LNCaP clone FGC (cell line): ENCODE results near the gene LRRC1.
"Not testable (repeated sequence)": the region's sequence is repeated elsewhere in the genome, so short reads cannot be mapped to it uniquely, and the experiment has no call there.

Experiments
- DNase-seq: peaks from one replicate; pipeline ENCODE4 v3.0.0-alpha.2; 2011; ENCODE audit warnings: low read depth
- H3K4me3 ChIP-seq: 2 replicates; pipeline ENCODE4 v1.5.1; 2011; ENCODE audit warnings: mild to moderate bottlenecking, low read depth, low read length, control low read depth
- TF ChIP-seq, protein P1 (sequence below): IDR thresholded peaks from 2 replicates; pipeline ENCODE4 v1.5.1; 2012; ENCODE audit warnings: mild to moderate bottlenecking; ENCODE audit not compliant: control insufficient read depth, insufficient read depth; ENCODE audit errors: extremely low read depth

The LRRC1 gene

DNA sequence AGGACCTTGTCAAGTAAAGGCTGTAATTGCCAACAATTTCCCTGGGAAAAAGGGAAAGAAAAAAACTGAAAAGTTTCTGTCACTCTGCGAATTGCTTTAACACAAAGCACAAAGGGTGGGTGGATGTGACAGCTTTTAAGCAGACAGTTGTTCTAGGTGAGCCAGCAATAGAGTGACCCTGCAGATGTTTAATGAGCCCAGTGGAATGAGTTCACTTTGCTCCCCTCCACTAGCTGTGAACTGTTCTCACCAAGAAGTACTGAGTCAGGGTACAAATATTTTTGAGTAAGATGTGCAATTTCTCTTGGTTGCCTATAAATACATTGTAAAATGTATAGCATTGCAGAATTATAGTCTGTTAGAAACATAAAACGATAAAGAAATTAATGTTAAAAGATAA is 26.2 kb upstream of the LRRC1 start:
- TF ChIP-seq, protein P1, sequence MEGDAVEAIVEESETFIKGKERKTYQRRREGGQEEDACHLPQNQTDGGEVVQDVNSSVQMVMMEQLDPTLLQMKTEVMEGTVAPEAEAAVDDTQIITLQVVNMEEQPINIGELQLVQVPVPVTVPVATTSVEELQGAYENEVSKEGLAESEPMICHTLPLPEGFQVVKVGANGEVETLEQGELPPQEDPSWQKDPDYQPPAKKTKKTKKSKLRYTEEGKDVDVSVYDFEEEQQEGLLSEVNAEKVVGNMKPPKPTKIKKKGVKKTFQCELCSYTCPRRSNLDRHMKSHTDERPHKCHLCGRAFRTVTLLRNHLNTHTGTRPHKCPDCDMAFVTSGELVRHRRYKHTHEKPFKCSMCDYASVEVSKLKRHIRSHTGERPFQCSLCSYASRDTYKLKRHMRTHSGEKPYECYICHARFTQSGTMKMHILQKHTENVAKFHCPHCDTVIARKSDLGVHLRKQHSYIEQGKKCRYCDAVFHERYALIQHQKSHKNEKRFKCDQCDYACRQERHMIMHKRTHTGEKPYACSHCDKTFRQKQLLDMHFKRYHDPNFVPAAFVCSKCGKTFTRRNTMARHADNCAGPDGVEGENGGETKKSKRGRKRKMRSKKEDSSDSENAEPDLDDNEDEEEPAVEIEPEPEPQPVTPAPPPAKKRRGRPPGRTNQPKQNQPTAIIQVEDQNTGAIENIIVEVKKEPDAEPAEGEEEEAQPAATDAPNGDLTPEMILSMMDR = no peak
- no peak for DNase-seq
- H3K4me3 ChIP-seq = no peak overlapping the region

DNA sequence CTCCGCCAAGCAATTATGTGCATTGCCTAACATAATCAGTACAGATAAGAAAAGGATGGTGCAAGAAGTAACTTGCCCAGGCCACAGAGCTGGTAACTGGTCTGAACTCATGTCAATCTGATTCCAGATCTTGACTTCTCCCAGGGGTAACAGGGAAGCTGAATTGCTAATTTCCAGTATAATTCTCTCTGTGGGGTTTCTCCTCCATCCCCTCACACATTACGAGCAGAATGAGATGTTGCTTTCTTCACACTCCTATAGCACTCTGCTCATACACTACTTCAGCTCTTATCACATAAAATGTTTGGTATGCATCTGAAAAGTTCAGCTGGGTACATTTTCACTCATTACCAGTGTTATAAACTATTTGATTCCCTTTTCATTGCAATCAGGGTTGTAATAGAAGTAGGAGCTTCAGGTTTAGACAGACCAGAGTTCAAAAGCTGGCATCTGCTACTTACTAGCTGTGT is 24.0 kb upstream of the LRRC1 start:
- no peak overlapping the region for H3K4me3 ChIP-seq
- DNase-seq = no peak
- TF ChIP-seq, protein P1 = no peak

DNA sequence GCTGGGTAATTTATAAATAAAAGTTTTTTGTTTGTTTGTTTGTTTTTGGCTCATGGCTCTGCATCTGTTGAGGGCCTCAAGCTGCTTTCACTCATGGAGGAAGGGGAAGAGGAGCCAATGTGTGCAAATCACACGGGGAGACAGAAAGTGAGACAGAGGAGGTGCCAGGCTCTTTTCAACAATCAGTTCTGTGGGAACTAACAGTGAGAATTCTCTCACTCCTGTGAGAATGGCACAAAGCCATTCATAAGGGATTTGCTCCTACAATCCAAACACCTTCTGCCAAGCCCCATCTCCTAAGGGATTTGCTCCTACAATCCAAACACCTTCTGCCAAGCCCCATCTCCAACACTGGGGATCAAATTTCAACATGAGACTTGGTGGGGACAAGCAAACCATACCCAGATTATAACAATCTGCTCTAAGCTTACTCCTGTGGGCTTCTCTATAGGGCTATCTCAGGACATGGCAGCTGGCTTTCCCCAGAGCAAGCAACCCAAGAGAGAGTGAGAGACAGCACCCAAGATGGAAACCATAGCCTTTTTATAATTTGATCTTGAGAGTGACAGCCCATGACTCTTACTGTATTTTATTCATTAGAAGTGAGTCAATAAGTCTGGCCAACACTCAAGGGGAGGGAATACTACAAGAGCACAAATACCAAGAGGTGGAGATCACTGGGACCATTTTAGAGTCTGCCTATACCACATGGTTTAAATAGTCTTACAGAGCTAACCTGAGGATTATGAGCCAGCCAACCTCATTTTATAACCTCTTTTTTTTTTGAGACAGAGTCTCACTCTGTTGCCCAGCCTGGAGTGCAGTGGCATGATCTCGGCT is 22.8 kb upstream of the LRRC1 start:
- H3K4me3 ChIP-seq = no peak overlapping the region
- DNase-seq = no peak
- TF ChIP-seq, protein P1 = no peak

DNA sequence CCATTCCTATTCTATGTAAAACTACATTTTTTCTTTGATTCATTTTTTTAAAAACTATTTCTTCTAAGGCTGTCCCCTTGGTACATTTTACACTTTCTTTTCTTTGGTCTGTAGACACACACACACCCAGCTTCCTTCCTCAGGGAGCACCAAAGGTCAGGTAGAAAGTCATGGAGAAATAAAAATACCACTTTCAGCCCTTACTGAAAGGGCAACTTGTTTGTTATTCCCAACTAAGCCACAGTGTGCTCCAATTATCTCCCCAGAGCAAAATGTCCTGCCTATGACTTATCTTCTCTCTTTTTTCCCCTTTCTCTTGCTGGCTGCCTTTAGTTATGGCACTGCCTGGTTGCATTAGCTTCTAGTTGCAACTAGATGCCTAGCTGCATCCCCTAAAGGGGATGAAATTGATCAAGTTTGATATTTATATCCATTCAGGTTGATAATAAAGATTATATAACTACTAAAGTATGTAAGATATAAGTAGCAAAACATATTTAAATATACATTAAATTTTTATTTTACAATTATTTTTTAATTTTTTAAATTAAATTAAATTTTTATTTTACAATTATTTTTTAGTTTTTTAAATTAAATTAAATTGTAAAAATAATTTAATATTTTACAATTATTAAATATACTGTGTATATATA is 21.6 kb upstream of the LRRC1 start:
- no peak for DNase-seq
- no peak overlapping the region for H3K4me3 ChIP-seq
- TF ChIP-seq, protein P1 = no peak

DNA sequence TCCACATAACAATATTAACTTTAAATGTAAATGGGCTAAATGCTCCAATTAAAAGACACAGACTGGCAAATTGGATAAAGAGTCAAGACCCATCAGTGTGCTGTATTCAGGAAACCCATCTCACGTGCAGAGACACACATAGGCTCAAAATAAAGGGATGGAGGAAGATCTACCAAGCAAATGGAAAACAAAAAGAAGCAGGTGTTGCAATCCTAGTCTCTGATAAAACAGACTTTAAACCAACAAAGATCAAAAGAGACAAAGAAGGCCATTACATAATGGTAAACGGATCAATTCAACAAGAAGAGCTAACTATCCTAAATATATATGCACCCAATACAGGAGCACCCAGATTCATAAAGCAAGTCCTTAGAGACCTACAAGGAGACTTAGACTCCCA is 18.7 kb upstream of the LRRC1 start:
- not testable (repeated sequence) for H3K4me3 ChIP-seq, DNase-seq

DNA sequence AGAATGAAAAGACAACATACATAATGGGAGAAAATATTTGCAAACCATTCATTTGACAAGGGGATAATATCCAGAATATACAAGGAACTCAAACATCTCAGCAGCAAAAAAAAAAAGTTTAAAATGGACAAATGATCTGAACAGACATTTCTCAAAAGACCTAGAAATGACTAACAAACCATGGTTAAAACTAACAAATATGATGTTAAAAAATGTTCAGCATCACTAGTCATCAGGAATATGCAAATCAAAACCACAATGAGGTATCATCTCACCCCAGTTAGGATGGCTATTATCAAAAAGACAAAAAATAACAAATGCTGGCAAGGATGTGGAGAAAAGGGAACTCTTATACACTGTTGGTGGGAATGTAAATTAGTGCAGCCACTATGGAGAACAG is 9.8 kb upstream of the LRRC1 start:
- not testable (repeated sequence) for DNase-seq, H3K4me3 ChIP-seq

DNA sequence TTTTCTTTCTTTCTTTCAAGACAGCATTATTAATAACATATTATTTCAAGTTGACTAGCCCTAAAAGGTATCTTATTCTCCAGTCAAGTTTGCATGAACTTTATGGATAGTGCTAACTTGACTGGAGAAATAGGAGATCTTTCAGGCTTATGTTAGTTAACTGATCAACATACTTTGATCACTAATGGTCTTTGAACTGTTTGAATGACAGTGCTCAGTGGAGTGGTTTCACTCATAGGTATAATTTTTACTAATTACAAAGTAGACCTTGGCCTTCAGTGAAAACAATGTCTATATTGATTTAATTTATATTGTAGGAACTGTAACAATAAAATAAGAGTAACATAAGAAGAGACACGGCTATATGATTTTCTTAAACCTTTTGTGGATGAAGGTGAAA is 8.0 kb upstream of the LRRC1 start:
- no peak overlapping the region for H3K4me3 ChIP-seq
- no peak for DNase-seq
- TF ChIP-seq, protein P1 = no peak

DNA sequence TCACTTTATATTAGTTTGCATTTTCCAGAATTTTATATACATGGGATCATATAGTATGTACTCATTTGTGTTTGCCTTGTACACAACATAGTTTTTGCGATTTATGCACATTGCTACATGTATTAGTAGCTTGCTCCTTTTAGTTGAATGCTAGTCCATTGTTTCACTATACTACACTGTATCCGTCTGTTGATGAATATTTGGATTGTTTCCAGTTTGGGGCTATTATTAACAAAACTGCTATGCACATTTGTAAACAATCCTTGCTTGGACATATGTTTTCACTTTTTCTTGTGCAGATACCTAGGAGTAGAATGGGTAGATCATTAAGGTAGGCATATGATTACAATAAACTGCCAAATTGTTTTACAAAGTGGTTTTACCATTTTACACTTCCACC is 3.9 kb upstream of the LRRC1 start:
- no peak for DNase-seq
- H3K4me3 ChIP-seq = no peak overlapping the region
- TF ChIP-seq, protein P1 = no peak
